HT-29 (cell line): ENCODE results near the gene PRKCB. TPM values are rescaled to one million over a fixed set of nuclear protein-coding genes. Genes with fewer than 3 reads are reported as not detected.

Experiments used
- DNase-seq: peaks from one replicate; pipeline ENCODE4 v3.0.0-alpha.2; 2015; ENCODE audit warnings: low spot score
- total RNA-seq: library from RNA; depleted of rRNA; stranded (reverse); fragments of >200 nt; shearing (Covaris generic); gene quantifications from 2 replicates; pipeline ENCODE4 v1.2.3, GENCODE V29; 2014

PRKCB gene
- total RNA-seq, 1 experiment from 2014 or later, result not detected

DNA sequence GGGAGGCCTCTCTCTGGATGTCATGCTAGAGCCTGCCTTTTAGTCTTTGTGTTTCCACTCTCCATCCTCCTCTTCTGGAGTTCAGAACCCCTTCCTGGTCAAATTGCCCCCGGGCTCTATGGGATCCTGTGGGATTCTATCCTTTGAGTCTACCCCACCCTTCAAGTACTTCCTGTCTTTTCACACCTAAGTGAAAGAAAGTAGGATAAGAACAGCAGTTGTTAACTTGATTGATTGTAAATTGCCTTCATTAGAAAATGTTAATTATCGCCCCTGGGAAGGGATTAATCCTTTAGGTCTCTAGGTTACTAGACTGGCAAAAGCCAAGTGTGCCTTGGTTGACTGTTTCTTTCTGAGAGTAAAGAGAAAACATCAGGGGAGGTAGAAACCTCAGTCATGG lies 30.1 kb downstream of the PRKCB start:
- no peak for DNase-seq

DNA sequence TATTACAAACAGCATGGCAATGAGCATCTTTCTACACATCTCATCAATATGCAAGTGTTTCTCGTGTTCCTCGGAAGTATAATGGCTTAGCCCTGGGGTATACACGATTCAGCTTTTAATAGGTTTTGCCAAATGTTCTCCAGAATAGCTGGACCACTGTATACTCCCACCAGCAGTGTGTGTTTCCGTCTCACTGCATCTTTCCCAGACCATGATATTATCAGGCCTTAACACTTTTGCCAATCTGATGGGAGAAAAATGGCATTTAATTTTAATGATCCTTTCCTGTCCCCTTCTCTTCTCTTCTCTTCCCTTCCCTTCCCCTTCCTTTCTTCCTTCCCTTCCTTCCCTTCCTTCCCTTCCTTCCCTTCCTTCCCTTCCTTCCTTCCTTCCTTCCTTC lies 30.8 kb downstream of the PRKCB start:
- DNase-seq, result no peak

DNA sequence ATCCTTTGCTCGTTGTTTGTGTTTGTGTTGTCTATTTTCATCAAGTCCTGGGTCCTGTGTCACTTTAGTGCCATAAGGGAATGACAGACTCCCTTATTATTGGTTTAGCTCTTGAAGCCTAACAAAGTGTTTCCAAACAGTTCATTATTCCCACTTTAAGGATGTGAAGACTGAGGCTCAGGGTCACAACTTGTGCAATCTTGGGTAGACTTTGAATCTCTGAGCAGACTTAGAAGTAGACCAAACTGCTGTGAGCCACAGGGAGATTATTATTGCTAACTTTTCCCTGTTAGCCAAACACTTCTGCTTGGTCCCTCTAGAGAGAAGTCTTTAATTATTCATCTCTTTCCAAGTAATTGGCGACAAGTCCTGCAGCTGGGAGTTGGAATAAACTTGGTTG lies 31.8 kb downstream of the PRKCB start:
- no peak for DNase-seq

DNA sequence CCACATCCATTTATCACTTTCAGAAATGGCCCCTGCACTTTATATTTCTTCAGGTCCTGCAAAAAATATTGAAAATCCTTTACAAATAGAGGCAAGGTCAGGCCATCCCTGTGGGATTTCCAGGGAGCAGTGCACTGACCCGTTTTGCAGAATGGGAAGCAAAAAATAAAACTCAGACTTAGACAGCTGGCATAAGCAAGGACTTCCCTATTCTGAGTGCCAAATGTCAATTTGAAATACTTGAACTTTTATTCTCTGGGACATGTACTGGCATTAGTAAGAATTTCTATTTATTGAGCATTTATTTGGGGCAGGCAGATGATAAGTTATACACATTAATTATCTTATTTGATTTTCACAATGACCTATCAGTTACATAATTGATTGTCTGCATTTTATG lies 32.4 kb downstream of the PRKCB start:
- DNase-seq, result no peak

DNA sequence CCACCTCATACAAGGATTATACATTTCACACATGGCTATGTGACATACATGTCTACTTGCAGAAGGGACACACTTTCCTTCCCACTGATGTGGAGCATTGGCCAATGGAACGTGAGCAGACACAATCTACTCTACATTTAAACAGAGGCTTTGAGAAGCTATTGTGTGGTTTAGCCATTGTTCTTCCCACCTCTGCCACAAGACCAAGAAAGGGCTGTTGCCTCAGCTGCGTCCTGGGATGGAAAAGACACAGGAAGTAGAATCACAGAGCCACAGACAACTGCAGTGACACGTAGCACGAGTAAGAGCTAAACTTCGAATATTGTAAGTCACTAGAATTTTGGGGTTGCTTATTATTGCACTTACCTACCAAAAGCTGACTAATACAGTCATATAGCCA lies 33.3 kb downstream of the PRKCB start:
- no peak for DNase-seq

DNA sequence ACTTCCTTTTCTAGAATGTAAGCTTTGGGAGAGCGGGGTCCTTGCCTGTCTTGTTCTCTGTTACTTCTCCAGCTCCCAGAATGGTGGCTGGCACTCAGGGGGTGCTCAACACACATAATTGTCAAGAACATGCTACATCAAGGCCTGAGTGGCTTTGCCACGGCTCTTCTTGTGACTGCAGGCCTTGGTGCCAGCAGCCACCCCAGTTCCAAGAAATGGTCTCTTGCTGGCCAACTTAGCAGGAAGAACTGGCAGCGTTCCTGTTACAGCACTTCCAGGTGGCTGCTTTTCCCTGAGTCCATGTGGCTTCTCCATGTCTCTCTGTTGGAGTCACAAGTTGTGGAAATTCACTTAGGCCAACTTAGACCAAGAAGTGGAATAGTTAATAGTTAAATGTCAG lies 36.1 kb downstream of the PRKCB start:
- no peak for DNase-seq

DNA sequence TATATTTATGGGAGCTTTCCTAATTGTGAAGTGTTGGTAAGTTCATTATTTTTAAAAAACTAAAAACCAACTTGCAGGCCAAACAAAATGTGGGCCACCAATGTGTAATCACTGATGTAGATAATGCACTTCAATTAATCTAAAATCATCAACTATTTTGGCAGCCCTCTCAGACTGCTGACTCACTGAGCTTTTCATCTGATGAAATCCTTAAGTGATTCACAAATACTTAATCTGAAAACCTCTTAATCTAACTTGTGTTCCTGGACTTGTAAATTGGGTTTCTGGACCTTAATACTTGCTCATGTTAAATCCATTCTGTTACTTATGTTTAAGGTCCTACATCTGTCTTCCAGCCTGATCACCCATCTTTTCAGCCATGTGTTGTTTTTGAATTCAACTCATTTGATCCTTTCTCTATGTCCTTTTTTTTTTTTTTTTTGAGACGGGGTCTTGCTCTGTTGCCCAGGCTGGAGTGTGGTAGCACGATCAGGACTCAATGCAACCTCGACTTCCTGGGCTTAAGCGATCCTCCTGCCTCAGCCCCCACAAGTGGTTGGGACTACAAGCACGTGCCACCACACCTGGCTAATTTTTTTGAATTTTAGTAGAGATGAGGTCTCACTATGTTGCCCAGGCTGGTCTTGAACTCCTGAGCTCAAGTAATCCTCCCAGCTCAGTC lies 39.0 kb downstream of the PRKCB start:
- no peak for DNase-seq

DNA sequence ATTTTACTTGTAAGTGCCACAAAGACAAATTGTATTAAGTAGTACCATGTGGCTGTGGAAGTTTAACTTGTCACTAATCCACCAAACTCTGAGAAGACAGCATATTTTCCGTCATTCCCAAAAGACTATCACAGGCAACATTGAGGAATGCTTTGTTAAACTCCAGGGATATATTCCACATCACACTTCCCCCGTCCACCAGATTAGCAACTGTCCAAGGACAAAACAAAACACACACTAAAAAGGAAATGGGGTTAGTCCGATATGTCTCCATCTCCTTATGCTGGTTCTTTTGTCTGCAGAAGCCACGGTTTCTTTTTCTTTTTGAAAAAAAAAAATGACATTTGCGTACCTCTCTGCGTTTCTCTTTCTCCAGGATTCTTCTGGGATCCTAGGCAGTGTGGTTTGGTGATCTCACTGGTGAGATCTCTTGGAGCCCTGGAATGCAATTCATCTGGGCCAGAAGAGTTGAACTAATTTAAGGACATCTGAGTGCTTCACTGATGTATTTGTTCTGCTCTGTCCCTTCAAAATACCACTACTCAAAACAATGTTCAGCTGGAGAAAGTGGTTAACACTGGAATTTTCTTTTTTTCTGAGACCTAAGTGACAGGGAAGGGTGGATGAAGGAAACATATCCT lies 40.6 kb downstream of the PRKCB start:
- no peak for DNase-seq

DNA sequence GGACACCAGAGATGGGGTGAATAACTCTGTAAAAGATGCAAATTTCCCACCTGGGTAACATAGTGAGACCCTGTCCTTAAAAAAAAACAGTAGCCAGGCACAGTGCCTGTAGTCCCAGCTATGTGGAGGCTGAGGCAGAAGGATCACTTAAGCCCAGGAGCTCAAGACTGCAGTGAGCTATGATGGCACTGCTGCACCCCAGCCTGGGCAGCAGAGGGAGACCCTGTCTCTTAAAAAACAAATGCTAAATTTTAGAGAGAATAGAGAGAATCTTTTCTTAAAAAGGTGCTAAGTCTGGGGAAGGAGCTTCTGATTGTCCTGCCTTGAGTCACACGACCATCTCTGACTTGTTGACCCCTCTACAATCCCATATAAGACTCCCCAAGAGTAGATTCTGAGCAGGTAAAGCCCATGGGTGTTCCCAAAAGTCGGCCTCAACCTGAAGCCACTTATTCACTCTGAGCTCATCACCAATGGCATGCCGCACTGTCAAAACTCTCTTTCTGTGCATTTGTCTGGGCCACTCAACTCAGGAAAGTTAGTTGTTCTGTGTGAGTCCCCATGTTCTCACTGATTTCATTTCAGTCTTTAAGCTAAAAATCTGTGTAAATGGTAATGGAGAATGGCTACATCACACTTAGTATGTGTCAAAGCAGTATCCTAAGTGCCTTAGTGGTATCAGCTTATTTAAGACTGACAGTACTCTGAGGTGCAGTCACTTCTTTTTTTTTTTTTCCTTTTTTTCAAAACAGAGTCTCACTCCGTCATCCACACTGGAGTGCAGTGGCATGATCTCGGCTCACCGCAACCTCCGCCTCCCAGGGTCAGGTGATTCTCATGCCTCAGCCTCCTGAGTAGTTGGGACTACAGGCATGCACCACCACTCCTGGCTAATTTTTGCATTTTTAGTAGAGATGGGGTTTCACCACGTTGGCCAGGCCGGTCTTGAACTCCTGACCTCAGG lies 41.6 kb downstream of the PRKCB start:
- no peak for DNase-seq

DNA sequence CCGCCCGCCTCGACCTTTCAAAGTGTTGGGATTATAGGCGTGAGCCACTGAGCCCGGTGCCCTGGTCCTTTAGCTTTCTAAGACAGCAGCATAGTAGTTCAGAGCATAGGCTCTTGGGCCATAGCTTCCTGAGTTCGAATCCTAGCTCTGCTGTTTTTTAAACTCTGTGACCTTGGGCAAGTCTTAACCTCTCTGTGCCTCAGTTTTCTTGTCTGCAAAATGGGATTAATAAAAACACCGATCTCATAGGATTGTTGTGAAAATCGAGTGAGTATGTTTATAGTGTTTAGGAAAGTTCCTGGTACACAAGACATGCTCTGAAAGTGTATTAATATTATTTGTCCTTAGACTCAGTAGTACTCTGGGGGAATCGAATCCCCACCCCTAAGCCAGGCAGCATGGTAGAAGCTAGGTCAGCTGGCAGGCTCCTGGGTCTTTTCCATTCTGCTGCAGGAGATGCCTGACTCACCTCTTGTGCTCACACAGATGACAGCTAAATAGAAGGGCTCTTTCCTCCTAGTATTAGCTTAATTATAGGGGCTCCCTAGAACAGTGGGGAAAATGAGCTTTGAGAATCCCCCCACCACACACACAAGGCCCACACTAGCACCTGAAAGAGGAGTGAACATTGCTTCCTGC lies 44.1 kb downstream of the PRKCB start:
- DNase-seq, result no peak

DNA sequence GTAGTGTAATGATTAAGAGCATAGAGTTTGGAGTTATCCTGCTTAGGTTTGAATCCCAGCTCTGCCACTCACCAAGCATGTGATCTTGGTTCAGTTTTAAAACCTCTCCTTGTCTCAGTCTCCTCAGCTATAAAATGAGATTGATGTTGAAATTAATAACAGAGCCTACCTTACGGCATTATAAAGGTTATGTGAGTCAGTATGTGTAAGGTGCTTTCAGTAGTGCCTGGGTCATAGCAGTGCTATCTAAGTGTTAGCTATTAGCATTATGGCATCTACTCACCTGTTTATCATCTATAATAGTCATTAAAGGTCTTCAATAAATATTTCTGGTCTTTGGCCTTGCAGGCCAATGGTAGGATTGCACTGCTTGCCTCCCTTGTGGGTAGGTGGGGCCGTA lies 53.4 kb downstream of the PRKCB start:
- DNase-seq, result no peak

DNA sequence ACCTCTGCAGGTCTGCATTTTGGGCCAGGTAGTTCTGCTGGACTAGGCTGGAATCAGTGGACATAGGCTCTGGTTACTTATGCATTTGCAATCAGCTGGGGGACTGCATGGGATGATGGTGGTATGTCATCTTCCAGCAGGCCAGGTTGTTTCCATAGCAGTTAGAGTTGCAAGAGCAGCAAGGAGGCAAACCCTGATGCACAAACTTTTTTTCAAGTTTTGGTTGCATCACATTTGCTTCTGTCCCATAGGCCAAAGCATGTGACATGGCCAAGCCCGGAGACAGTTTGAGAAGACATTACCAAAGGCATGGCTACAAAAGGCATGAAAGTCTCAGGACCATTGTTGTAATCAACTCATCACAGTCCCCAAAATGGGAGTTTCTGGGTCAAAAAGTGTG lies 58.2 kb downstream of the PRKCB start:
- DNase-seq, result no peak

DNA sequence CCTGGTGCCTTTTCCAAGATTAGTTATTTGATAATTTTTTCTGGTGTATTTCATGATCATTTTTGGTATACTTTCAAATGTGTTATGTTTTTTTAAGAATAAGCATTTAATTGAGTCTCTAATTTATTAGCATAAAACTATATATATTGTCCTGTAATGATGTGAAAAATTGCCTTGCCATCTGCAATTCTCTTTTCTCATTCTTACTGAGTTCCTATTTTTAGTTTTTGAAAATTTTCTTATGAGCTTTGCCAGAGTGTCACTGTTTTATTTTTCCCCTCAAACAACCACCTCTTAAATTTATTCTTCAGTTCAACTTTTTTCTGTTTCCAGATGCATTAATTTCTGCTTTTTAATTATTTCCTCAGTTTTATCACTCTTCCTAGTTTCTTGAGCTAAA lies 59.3 kb downstream of the PRKCB start:
- DNase-seq, result no peak

DNA sequence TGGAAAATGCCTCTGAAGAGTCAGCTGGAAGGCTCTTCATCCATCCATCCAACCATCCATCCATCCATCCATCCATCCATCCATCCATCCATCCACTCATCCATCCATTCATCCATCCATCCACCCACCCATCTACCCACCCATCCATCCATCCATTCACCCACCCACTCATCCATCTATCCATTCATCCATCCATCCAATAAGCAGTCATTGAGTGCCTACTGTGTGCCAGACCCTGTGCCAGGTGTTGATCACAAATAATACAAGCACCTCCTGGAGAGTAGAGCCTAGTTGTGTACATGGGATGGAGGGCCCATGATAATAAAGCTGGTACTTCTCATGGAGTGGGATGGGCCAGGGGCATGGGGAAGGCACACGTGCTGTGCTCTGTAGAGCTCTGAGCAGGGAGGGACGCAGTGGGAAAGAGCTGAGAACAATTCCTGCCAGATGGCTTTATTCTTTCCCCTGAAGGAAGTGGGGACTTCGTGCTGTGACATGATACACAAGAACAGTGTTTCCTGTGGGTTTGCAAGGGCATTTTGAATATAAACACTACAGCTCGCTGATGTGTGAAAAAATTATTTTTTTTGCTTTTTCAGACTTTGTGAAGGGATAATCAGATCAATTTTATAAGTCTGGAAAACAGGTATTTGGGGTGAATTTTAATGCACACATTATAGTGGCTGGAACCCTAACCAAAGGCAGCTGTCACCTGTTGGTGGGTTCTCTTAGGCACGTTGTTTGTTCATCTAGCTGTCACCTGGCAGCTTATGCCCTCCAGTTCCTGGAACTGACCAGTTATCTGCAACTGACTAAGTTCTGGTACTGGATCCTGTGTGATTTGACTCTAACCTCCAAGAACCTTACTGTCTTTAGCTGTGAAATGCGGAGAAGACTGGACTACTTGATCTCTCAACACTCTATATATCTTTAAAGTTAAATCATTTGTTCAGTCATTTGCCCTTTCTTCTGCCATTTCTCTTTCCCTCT lies 61.3 kb downstream of the PRKCB start:
- no peak for DNase-seq

DNA sequence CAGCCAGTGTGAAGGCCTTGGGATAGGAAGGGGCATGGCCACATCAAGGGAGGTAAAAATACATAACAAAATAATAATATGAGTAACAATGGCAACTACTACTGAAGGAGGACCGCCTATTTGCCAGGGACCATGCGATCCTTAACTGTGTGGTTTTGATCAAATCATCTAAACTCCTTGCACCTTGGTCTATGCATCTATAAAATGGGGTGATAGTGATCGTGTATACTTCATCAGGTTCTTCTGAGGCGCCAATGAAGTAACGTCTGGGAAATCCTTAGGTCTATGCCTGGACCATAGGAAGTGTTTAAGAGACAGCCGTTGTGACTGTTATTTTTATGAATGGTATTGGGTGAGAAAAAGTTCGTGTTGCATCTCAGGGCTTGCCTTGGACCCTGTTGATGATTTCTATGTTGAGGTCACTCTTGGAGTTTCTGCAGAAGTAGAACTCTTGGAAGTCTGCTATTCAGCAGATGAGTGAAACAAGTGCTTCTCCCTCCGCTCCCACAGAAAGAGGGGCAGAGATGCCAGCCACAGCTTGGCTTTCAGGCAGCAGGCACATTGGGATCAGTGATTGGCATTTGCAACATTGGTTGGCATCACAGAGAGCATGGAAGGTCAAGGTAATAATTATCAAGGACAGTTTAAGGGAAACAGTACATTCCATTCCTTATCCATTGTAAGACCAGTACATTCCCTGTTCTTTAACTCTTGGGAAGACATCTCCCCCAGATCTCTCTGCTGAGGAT lies 63.1 kb downstream of the PRKCB start:
- no peak for DNase-seq

DNA sequence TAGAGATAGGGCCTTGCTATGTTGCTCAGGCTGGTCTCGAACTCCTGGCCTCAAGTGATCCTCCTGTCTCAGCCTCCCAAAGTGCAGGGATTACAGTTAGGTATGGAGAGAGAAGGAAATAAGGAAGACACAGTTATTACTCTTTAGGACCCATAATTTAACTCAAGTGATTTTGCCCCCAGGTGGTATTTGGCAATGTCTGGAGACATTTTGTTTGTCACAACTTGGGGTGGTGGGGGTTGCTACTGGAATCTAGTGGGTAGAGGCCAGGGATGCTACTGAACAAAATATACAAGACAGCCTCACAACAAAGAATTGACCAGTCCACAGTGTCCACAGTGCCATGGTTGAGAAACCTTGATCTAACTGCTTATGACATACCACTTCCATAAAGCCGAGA lies 64.1 kb downstream of the PRKCB start:
- no peak for DNase-seq

DNA sequence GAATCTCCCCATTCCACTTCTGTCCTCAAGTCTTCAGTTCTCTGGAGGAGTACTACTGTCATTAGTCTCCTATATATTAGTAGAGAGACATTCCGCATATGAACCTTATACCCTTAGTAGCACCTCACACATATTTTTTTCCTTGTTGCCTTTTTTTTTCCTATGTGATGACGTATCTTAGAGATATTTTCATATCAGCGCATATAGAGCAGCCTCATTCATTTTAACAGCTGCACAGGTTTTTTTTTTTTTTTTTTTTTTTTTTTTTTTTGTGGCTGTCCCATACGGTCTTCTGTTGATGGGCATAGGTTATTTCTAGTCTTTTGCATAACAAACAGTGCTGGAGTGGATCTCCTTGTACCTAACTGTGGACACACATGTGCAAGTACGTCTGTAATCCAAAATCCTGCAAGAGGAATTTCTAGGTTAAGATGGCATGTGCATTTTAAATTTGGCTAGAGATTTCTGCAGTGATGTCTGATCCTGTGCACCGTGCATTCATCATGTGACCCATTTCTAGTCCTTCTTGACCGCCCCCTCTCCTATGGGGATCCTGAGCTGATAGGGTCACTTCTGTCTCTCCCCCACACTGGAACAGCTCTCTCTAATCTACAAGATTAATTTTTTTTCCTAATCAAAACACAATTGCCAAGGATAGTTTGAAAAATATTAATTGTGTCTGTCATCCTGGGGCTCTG lies 64.8 kb downstream of the PRKCB start:
- DNase-seq, result no peak

DNA sequence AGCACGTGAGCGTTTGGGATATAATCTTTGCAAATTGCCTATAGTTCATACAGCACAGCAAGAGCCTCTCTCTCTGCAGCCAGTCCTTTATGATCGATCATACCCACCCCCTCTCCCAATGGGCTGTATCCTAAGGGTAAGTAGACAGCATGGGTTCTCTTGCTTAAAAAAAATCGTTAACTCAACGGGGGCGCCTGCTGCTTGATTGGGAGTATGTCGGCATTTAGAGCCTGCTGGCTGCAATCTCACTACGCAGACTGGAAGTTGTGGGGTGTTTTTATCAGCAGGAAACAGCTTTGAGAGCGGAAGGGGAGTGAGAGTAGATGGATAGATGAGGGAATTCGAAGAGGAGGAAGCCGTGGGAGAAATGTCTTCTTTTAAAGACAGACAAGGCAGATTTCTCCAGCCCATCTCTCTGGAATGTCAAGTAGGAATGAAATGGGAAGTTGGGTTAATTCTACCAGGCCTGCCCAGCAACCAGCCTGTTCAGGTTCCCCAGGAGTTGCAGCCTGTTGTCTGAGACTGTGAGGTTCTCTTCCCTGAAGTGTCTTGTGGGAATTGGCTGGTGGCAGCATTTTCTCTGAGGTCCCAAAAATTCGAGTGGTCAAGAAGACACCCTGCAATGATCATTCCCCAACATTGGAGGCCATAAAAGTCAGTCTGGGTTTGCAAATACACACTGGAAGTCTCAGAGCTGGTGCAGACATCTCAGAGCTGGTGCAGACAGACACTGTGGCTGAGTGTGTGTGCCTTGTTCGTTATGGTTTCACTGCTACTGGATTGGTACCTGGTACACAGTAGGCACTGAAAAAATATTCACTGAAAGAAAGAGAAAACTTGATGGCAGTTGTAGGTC lies 65.6 kb downstream of the PRKCB start:
- DNase-seq, result no peak
